HepG2 (cell line): ENCODE data around the gene RIMBP2.

ENCODE experiments used
- CBX5 ChIP-seq: sonication (generic); formaldehyde crosslinking; IDR thresholded peaks from 2 replicates; pipeline ENCODE4 v1.4.0; 2020; ENCODE audit warnings: missing genetic modification reagents, borderline replicate concordance
- FUBP1 ChIP-seq: sonication (generic); formaldehyde crosslinking; IDR thresholded peaks from 2 replicates; pipeline ENCODE4 v1.5.1; 2020; ENCODE audit warnings: missing genetic modification reagents, mild to moderate bottlenecking, borderline replicate concordance
- MAX ChIP-seq: IDR thresholded peaks from 2 replicates; pipeline ENCODE4 v1.6.1; 2012; ENCODE audit warnings: inconsistent platforms
- NFKBIZ ChIP-seq: IDR thresholded peaks from 2 replicates; pipeline ENCODE4 v1.6.1; 2018; ENCODE audit warnings: missing genetic modification reagents, missing compliant biosample characterization
- ZHX1 ChIP-seq: sonication (generic); formaldehyde crosslinking; IDR thresholded peaks from 2 replicates; pipeline ENCODE4 v1.8.1; 2022; ENCODE audit warnings: low read depth, mild to moderate bottlenecking, missing genetic modification reagents
- ZNF10 ChIP-seq: sonication (generic); formaldehyde crosslinking; IDR thresholded peaks from 2 replicates; pipeline ENCODE4 v1.4.0; 2020; ENCODE audit warnings: mild to moderate bottlenecking, low read depth, missing genetic modification reagents, borderline replicate concordance
- ZNF724P ChIP-seq: sonication (generic); formaldehyde crosslinking; IDR thresholded peaks from 2 replicates; pipeline ENCODE4 v1.8.0; 2022; ENCODE audit warnings: missing genetic modification reagents, borderline replicate concordance

- TF ChIP-seq ZNF724P (CRISPR knock-in tag) (no peak), MAX (no peak), ZNF10 (CRISPR knock-in tag) (no peak), CBX5 (CRISPR knock-in tag) (no peak), NFKBIZ (CRISPR knock-in tag) (no peak), FUBP1 (CRISPR knock-in tag) (no peak), ZHX1 (CRISPR knock-in tag) (no peak)
Observed at GRCh38 chr12:130434560-130434959, 281.5 kb downstream of the RIMBP2 start.
